Caco-2 (cell line): ENCODE data around the gene AP3D1. TPM values are rescaled to one million over a fixed set of nuclear protein-coding genes. Genes with fewer than 3 reads are reported as not detected.
A peak's percentile ranks its signal among the peaks of the same experiment; 100 is the strongest.
"Not testable (repeated sequence)": the region's sequence is repeated elsewhere in the genome, so short reads cannot be mapped to it uniquely, and the experiment has no call there.

Experiments
- BruUV-seq: library from RNA; stranded (reverse); fragments of 400-500 nt; replicated peaks from 2 replicates; lab custom pipeline; 2021; lab: Mats Ljungman, UMichigan
- CTCF ChIA-PET: fragments of 300-600 bp; sonication (Branson Sonifier 250); formaldehyde crosslinking; loops from one replicate; lab custom pipeline; 2022; ENCODE audit warnings: antibody characterized with exemption; lab: Charles Lee
- POLR2A ChIA-PET: fragments of 300-600 bp; sonication (Branson Sonifier 250); formaldehyde crosslinking; loops from one replicate; lab custom pipeline; 2022; ENCODE audit warnings: antibody characterized with exemption; lab: Charles Lee
- DNase-seq, 2 experiments: peaks; one replicate each; pipeline versions ENCODE4 v3.0.0 to v3.0.0-alpha.2; 2020 to 2022
- H3K27me3 ChIP-seq: replicated peaks from 2 replicates; pipeline ENCODE4 v1.6.0; 2011; ENCODE audit warnings: low read length; ENCODE audit not compliant: control insufficient read depth, insufficient read depth
- H3K36me3 ChIP-seq: 2 replicates; pipeline ENCODE4 v1.5.1; 2011; ENCODE audit warnings: low read length; ENCODE audit not compliant: control insufficient read depth, insufficient read depth
- H3K4me1 ChIP-seq: fragments of 250-450 bp; sonication (Bioruptor Pico); 2 replicates; pipeline ENCODE4 v1.5.1; 2020; ENCODE audit warnings: mild to moderate bottlenecking
- H3K4me3 ChIP-seq: 2 replicates; pipeline ENCODE4 v1.5.1; 2011; ENCODE audit warnings: low read depth, mild to moderate bottlenecking, control low read depth, low read length
- H3K9me3 ChIP-seq: fragments of 250-450 bp; sonication (Bioruptor Pico); 2 replicates; pipeline ENCODE4 v1.5.1; 2020; ENCODE audit warnings: mild to moderate bottlenecking, moderate library complexity
- H3K27ac Mint-ChIP-seq: one replicate; pipeline ENCODE4 v1.8.0; 2022; ENCODE audit warnings: mixed read lengths; ENCODE audit not compliant: unreplicated experiment
- H3K27me3 Mint-ChIP-seq: one replicate; pipeline ENCODE4 v1.8.0; 2022; ENCODE audit warnings: mixed read lengths; ENCODE audit not compliant: insufficient read depth, unreplicated experiment
- H3K36me3 Mint-ChIP-seq: one replicate; pipeline ENCODE4 v1.8.0; 2022; ENCODE audit warnings: mild to moderate bottlenecking, mixed read lengths; ENCODE audit not compliant: insufficient read depth, unreplicated experiment
- H3K4me1 Mint-ChIP-seq: one replicate; pipeline ENCODE4 v1.8.0; 2022; ENCODE audit warnings: low read depth, mixed read lengths; ENCODE audit not compliant: unreplicated experiment
- H3K4me3 Mint-ChIP-seq: one replicate; pipeline ENCODE4 v1.8.0; 2022; ENCODE audit warnings: mild to moderate bottlenecking, moderate library complexity, mixed read lengths; ENCODE audit not compliant: unreplicated experiment
- H3K9me3 Mint-ChIP-seq: one replicate; pipeline ENCODE4 v1.8.0; 2022; ENCODE audit warnings: mixed read lengths; ENCODE audit not compliant: unreplicated experiment
- intact Hi-C: fragments of 100-400 bp; cut with micrococcal nuclease; formaldehyde crosslinking; loops from one replicate; pipeline ENCODE4 v1.10.0; 2022; ENCODE audit not compliant: unreplicated experiment
- total RNA-seq: library from RNA; stranded (reverse); gene quantifications from 2 replicates; pipeline ENCODE4 v1.2.3, GENCODE V29; 2022
- TF ChIP-seq, protein P1 (sequence below), 2 experiments: fragments of 200-600 bp in 1 of 2; IDR thresholded peaks; 1 replicate in 1 of 2; 2 replicates in 1 of 2; pipeline versions ENCODE4 v1.5.1 to v1.8.0; 2011 to 2022; ENCODE audit warnings: antibody characterized with exemption in 1 of 2, control low read depth in 1 of 2, inconsistent platforms in 1 of 2, low read depth in 1 of 2, low read length in 1 of 2, mild to moderate bottlenecking in 1 of 2, moderate library complexity in 1 of 2; ENCODE audit not compliant: insufficient read depth in 1 of 2, severe bottlenecking in 1 of 2, unreplicated experiment in 1 of 2

AP3D1 gene
- total RNA-seq, 1 experiment from 2014 or later = 151 TPM

DNA sequence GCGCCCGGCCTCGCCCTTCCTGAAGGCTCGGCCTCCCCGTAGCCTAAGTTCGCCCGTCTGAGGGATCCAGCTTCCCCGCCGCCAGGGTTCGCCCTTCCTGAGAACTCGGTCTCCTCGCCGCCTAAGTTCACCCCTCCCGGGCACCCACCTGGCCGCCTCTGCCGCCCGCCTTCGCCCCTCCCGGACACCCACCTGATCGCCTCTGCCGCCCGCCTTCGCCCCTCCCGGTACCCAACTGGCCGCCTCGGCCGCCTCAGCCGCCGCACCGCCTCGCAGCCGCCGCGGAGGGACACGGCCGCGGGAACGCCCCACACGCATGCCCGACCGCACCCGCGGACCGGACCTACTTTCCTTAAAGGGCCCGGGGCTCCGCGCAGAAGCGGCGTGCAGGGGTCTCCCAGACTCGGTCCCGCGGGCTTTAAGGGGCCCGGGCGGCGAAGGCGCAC is 55.3 kb downstream of the AP3D1 start, which contains the start of gene MOB3A:
Gene MOB3A (minus strand): TSS at position 293 of the 446 bp plus-strand sequence. CDS start 17,766 bp downstream, outside the sequence.
- Histone ChIP-seq H3K36me3 (no peaks in the 10 kb centered on the region), H3K27me3 (no peaks in the 10 kb centered on the region), H3K4me1 (peaks cover 8% of the 10 kb centered on the region), H3K9me3 (no peaks in the 10 kb centered on the region), H3K4me3 (peak within 1 kb of the TSS; percentile 69)
- TF ChIP-seq, protein P1, sequence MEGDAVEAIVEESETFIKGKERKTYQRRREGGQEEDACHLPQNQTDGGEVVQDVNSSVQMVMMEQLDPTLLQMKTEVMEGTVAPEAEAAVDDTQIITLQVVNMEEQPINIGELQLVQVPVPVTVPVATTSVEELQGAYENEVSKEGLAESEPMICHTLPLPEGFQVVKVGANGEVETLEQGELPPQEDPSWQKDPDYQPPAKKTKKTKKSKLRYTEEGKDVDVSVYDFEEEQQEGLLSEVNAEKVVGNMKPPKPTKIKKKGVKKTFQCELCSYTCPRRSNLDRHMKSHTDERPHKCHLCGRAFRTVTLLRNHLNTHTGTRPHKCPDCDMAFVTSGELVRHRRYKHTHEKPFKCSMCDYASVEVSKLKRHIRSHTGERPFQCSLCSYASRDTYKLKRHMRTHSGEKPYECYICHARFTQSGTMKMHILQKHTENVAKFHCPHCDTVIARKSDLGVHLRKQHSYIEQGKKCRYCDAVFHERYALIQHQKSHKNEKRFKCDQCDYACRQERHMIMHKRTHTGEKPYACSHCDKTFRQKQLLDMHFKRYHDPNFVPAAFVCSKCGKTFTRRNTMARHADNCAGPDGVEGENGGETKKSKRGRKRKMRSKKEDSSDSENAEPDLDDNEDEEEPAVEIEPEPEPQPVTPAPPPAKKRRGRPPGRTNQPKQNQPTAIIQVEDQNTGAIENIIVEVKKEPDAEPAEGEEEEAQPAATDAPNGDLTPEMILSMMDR (IDR thresholded peaks at IDR 0.05; ENCODE audit: insufficient read depth in 1 of 2, low read depth in 1 of 2, low read length in 1 of 2, severe bottlenecking in 1 of 2, unreplicated experiment in 1 of 2) = peak; percentile 57 to 58
- intact Hi-C loops = loop anchor here (2.0 to 5.0 kb wide), 2 partner anchors 34 to 55 kb away; partner anchors contain the start of gene AP3D1
- BruUV-seq = no TSS peak
- peak within 1 kb of the TSS; percentile 88 for H3K27ac Mint-ChIP-seq
- peak within 1 kb of the TSS; percentile 82 for H3K4me3 Mint-ChIP-seq
- no peaks in the 10 kb centered on the region for H3K9me3 Mint-ChIP-seq
- H3K4me1 Mint-ChIP-seq = no peaks in the 10 kb centered on the region
- no peaks in the 10 kb centered on the region for H3K27me3 Mint-ChIP-seq
- DNase-seq = peak in 1 of 2 experiments; percentile 90
- POLR2A ChIA-PET = interaction anchor here (0.9 kb wide), 1 partner anchor 35 kb away, joined by 3 read pairs; no protein-coding TSS in a partner anchor
- peaks cover 48% of the 10 kb centered on the region for H3K36me3 Mint-ChIP-seq
- CTCF ChIA-PET = interaction anchor here (0.5 kb wide), 1 partner anchor 77 kb away, joined by 3 read pairs; no protein-coding TSS in a partner anchor

DNA sequence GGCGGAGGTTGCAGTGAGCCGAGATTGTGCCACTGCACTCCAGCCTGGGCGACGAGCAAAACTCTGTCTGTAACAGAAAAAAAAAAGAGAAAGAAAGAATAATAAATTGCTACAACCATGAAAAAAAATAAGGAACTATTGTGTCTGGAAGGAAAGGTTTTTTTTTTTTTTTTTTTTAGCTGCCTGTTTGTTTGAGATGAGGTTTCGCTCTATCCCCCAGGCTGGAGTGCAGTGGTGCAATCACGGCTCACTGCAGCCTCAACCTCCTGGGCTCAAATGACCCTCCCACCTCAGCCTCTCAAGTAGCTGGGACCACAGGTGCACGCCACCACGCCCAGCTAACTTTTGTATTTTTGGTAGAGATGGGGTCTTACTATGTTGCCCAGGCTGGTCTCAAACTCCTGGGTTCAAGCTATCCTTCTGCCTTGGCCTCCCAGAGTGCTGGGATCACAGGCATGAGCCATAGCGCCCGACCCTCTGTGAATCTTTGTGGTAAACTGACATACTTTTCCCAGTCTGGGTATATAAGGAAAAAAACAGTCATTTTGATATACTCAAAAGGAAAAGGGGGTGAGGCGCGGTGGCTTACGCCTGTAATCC is 59.3 kb downstream of the AP3D1 start:
- BruUV-seq, H3K27me3 ChIP-seq, H3K4me3 ChIP-seq, H3K27ac Mint-ChIP-seq, intact Hi-C loops, H3K9me3 ChIP-seq, H3K9me3 Mint-ChIP-seq, H3K4me1 Mint-ChIP-seq, H3K36me3 ChIP-seq, DNase-seq, H3K4me1 ChIP-seq, POLR2A ChIA-PET, H3K27me3 Mint-ChIP-seq, H3K4me3 Mint-ChIP-seq: not testable (repeated sequence)
- CTCF ChIA-PET = interaction anchor here (0.7 kb wide), 3 partner anchors 30 to 251 kb away, joined by 4 to 10 read pairs (median 6); no protein-coding TSS in a partner anchor
- peaks cover 15% of the 10 kb centered on the region for H3K36me3 Mint-ChIP-seq

DNA sequence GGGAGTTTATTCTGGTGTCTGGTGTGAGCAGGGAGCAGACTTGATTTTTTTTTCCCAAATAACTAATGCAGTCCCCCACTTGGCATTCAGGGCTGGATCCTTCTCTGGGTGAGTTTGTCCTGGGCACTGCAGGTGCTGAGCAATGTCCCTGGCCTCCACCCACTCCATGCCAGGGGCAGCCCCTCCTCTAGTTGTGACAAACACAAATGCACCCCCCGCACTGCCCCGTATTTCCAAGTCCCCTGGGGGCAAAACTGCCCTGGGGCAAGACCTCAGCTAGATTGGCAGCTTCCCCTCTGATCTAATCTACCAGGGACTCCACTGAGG is 61.7 kb downstream of the AP3D1 start:
- POLR2A ChIA-PET = no interaction called here
- intact Hi-C loops = no loop called here
- Mint-ChIP-seq H3K4me3 (no peak overlapping the region), H3K9me3 (no peaks in the 10 kb centered on the region), H3K27me3 (no peaks in the 10 kb centered on the region), H3K36me3 (no peaks in the 10 kb centered on the region), H3K4me1 (no peaks in the 10 kb centered on the region), H3K27ac (no peak overlapping the region)
- H3K36me3 ChIP-seq = no peaks in the 10 kb centered on the region; the same call in 1 of the 2 replicates
- no peaks in the 10 kb centered on the region for H3K27me3 ChIP-seq
- DNase-seq = no peak
- H3K4me3 ChIP-seq = no peak overlapping the region
- TF ChIP-seq, protein P1 (IDR thresholded peaks at IDR 0.05; ENCODE audit: insufficient read depth in 1 of 2, low read depth in 1 of 2, low read length in 1 of 2, severe bottlenecking in 1 of 2, unreplicated experiment in 1 of 2) = no peak
- H3K9me3 ChIP-seq = no peaks in the 10 kb centered on the region
- CTCF ChIA-PET = no interaction called here
- peaks cover 4% of the 10 kb centered on the region; the same call in 1 of the 2 replicates for H3K4me1 ChIP-seq
- BruUV-seq = no TSS peak
